Adrenal gland (tissue), 5 donors: Measurements from ENCODE around the gene SLC37A1.

Experiments used
- CTCF ChIP-seq, 6 experiments: fragments of 450-650 bp in 4 of 6; fragments of 200-600 bp in 2 of 6; sonication (generic) in 1 of 6; IDR thresholded peaks; 1 replicate in 5 of 6; 2 replicates in 1 of 6; pipeline versions ENCODE4 v1.5.1 to v1.8.0; 2016 to 2021; ENCODE audit warnings: antibody characterized with exemption in 6 of 6, mild to moderate bottlenecking in 2 of 6, moderate library complexity in 1 of 6
- POLR2A ChIP-seq, 2 donors: fragments of 450-650 bp; IDR thresholded peaks; one replicate each; pipeline ENCODE4 v1.6.1; 2017; ENCODE audit warnings: antibody characterized with exemption in 2 of 2, mild to moderate bottlenecking in 2 of 2, moderate library complexity in 1 of 2
- donor health status: DM: no; HTN: no; CAD: no.

GRCh38 chr21:42496120-42496838 lies 17.4 kb upstream of the SLC37A1 start, which contains the start of gene RSPH1:
- TF ChIP-seq CTCF (IDR thresholded peaks at IDR 0.05): no peak
- TF ChIP-seq POLR2A (IDR thresholded peaks at IDR 0.05): peak; percentile 55 to 64
